IMR-90 (cell line): ENCODE results near the gene ARMC9. TPM values are rescaled to one million over a fixed set of nuclear protein-coding genes. Genes with fewer than 3 reads are reported as not detected.

Source experiments
- ATAC-seq: fragments of 200-7000 bp; cut with Tn5 transposase; 2 replicates; pipeline ENCODE4 v1.9.1; 2020; ENCODE audit warnings: low read depth, mild to moderate bottlenecking, moderate library complexity
- BruUV-seq: library from RNA; stranded (reverse); fragments of 400-500 nt; replicated peaks from 2 replicates; lab custom pipeline; 2021; lab: Mats Ljungman, UMichigan
- CTCF ChIA-PET: fragments of 300-600 bp; formaldehyde crosslinking; extraction: SDS; loops from one replicate; lab custom pipeline; 2021; ENCODE audit warnings: antibody characterized with exemption; lab: Yijun Ruan, JAX
- POLR2A ChIA-PET: fragments of 300-600 bp; sonication (Branson Sonifier 250); formaldehyde crosslinking; loops from one replicate; lab custom pipeline; 2022; ENCODE audit warnings: antibody characterized with exemption; ENCODE audit not compliant: unreplicated experiment; lab: Charles Lee
- DNase-seq: peaks from one replicate; pipeline ENCODE4 v3.0.0; 2013
- H2AFZ ChIP-seq: replicated peaks from 2 replicates; pipeline ENCODE3; 2013; ENCODE audit warnings: low read length, mild to moderate bottlenecking; ENCODE audit not compliant: poor library complexity
- H2AK5ac ChIP-seq: 2 replicates; pipeline ENCODE4 v1.6.1; 2013; ENCODE audit warnings: low read depth, low read length, inconsistent platforms
- H2AK9ac ChIP-seq: replicated peaks from 2 replicates; pipeline ENCODE3; 2013; ENCODE audit warnings: mild to moderate bottlenecking, low read depth, low read length, moderate library complexity; ENCODE audit not compliant: poor library complexity
- H2BK120ac ChIP-seq: 2 replicates; pipeline ENCODE4 v1.6.1; 2013; ENCODE audit warnings: low read depth, low read length, inconsistent platforms
- H2BK15ac ChIP-seq: 3 replicates; pipeline ENCODE4 v1.6.1; 2013; ENCODE audit warnings: low read depth, low read length, inconsistent platforms
- H2BK20ac ChIP-seq: 2 replicates; pipeline ENCODE4 v1.6.1; 2013; ENCODE audit warnings: low read depth, mild to moderate bottlenecking, inconsistent platforms, low read length, moderate library complexity
- H2BK5ac ChIP-seq: 2 replicates; pipeline ENCODE4 v1.6.1; 2013; ENCODE audit warnings: mild to moderate bottlenecking, low read depth, low read length, inconsistent platforms; ENCODE audit not compliant: poor library complexity, severe bottlenecking
- H3K14ac ChIP-seq: replicated peaks from 2 replicates; pipeline ENCODE4 v1.6.1; 2013; ENCODE audit warnings: low read depth, low read length, inconsistent platforms
- H3K18ac ChIP-seq: 2 replicates; pipeline ENCODE4 v1.6.1; 2013; ENCODE audit warnings: low read depth, low read length, control low read depth
- H3K23ac ChIP-seq: 2 replicates; pipeline ENCODE4 v1.6.1; 2013; ENCODE audit warnings: low read depth, low read length, inconsistent platforms
- H3K27ac ChIP-seq: 2 replicates; pipeline ENCODE4 v1.5.1; 2013; ENCODE audit warnings: mild to moderate bottlenecking, control low read depth, low read length; ENCODE audit not compliant: insufficient read depth
- H3K27me3 ChIP-seq: 2 replicates; pipeline ENCODE4 v1.6.1; 2013; ENCODE audit warnings: low read length; ENCODE audit not compliant: control insufficient read depth, insufficient read depth
- H3K36me3 ChIP-seq: 2 replicates; pipeline ENCODE4 v1.6.1; 2013; ENCODE audit warnings: low read length, mixed read lengths; ENCODE audit not compliant: control insufficient read depth, insufficient read depth
- H3K4ac ChIP-seq: 2 replicates; pipeline ENCODE4 v1.6.1; 2013; ENCODE audit warnings: low read depth, low read length, inconsistent platforms
- H3K4me1 ChIP-seq: 2 replicates; pipeline ENCODE4 v1.6.1; 2013; ENCODE audit warnings: low read length, mixed read lengths; ENCODE audit not compliant: control insufficient read depth, insufficient read depth
- H3K4me2 ChIP-seq: 2 replicates; pipeline ENCODE4 v1.6.1; 2013; ENCODE audit warnings: low read depth, mild to moderate bottlenecking, control low read depth, low read length, moderate library complexity
- H3K4me3 ChIP-seq: 2 replicates; pipeline ENCODE4 v1.5.1; 2013; ENCODE audit warnings: low read depth, mild to moderate bottlenecking, control low read depth, low read length, moderate library complexity; ENCODE audit not compliant: insufficient read depth
- H3K56ac ChIP-seq: 2 replicates; pipeline ENCODE4 v1.6.1; 2013; ENCODE audit warnings: low read length, inconsistent platforms; ENCODE audit not compliant: insufficient read depth; ENCODE audit errors: extremely low read depth
- H3K79me1 ChIP-seq, 2 experiments: 2 replicates each; pipeline ENCODE4 v1.6.1; 2013; ENCODE audit warnings: low read length in 2 of 2, inconsistent platforms in 1 of 2, low read depth in 1 of 2
- H3K9ac ChIP-seq: 2 replicates; pipeline ENCODE4 v1.6.1; 2013; ENCODE audit warnings: low read depth, low read length, control low read depth
- H3K9me1 ChIP-seq: 2 replicates; pipeline ENCODE4 v1.6.1; 2013; ENCODE audit warnings: low read length, inconsistent platforms; ENCODE audit not compliant: insufficient read depth
- H3K9me3 ChIP-seq: 2 replicates; pipeline ENCODE4 v1.6.1; 2013; ENCODE audit warnings: low read length; ENCODE audit not compliant: control insufficient read depth, insufficient read depth
- H4K20me1 ChIP-seq: 2 replicates; pipeline ENCODE4 v1.6.1; 2013; ENCODE audit warnings: low read length, inconsistent platforms; ENCODE audit not compliant: insufficient read depth
- H4K5ac ChIP-seq: 2 replicates; pipeline ENCODE4 v1.6.1; 2013; ENCODE audit warnings: mild to moderate bottlenecking, low read depth, low read length, control low read depth
- H4K8ac ChIP-seq, 2 experiments: 2 replicates each; pipeline ENCODE4 v1.6.1; 2013; ENCODE audit warnings: low read depth in 2 of 2, low read length in 2 of 2, control low read depth in 1 of 2, inconsistent platforms in 1 of 2
- H4K91ac ChIP-seq: 2 replicates; pipeline ENCODE4 v1.6.1; 2013; ENCODE audit warnings: low read depth, low read length, inconsistent platforms; ENCODE audit not compliant: insufficient read depth
- CEBPB ChIP-seq: IDR thresholded peaks from 2 replicates; pipeline ENCODE4 v1.6.1; 2012; ENCODE audit warnings: low read depth, low read length, improper control_type of control experiment
- CTCF ChIP-seq: conservative IDR thresholded peaks from 2 replicates; pipeline ENCODE4 v1.5.1; 2012; ENCODE audit warnings: mild to moderate bottlenecking, low read depth, low read length, improper control_type of control experiment
- FOS ChIP-seq: fragments of 150-350 bp; IDR thresholded peaks from 2 replicates; pipeline ENCODE4 v1.6.1; 2016; ENCODE audit warnings: low read depth, low read length
- MAFK ChIP-seq: IDR thresholded peaks from 2 replicates; pipeline ENCODE4 v1.6.1; 2012; ENCODE audit warnings: low read depth, low read length, improper control_type of control experiment
- MXI1 ChIP-seq: IDR thresholded peaks from 2 replicates; pipeline ENCODE4 v1.6.1; 2012; ENCODE audit warnings: low read depth, mild to moderate bottlenecking, low read length, moderate library complexity, borderline replicate concordance
- NFE2L2 ChIP-seq: fragments of 150-350 bp; IDR thresholded peaks from 2 replicates; pipeline ENCODE4 v1.6.1; 2016; ENCODE audit warnings: low read depth, mild to moderate bottlenecking, low read length
- POLR2A ChIP-seq: IDR thresholded peaks from 2 replicates; pipeline ENCODE4 v1.6.1; 2012; ENCODE audit warnings: mild to moderate bottlenecking, low read depth, low read length
- RFX5 ChIP-seq: IDR thresholded peaks from 2 replicates; pipeline ENCODE4 v1.8.0; 2012; ENCODE audit warnings: low read depth, mild to moderate bottlenecking, low read length, moderate library complexity
- WGBS, 2 experiments: methylation state at CpG; one replicate each; pipeline versions ENCODE4 v1.1.5 to v1.1.7; 2013; ENCODE audit warnings: missing lambda C conversion rate in 2 of 2; ENCODE audit not compliant: insufficient read length in 1 of 2; ENCODE audit errors: extremely low coverage in 2 of 2; 5-methylcytosine and 5-hydroxymethylcytosine counted together
- dilution Hi-C: fragments of 300-500 bp; cut with HindIII; formaldehyde crosslinking; loops from one replicate; pipeline ENCODE4 v1.14.3; 2018; ENCODE audit warnings: low sequenced_read_pairs; ENCODE audit not compliant: unreplicated experiment
- in situ Hi-C: fragments of 300-500 bp; cut with MboI; formaldehyde crosslinking; loops from 3 replicates; pipeline ENCODE4 v1.14.3; 2019; ENCODE audit warnings: low sequenced_read_pairs, inconsistent platforms, mixed read lengths
- intact Hi-C: fragments of 100-400 bp; cut with micrococcal nuclease; formaldehyde crosslinking; loops from 2 replicates; pipeline ENCODE4 v1.10.0; 2022
- polyA plus RNA-seq, 3 experiments: library from polyadenylated mRNA; depleted of rRNA; stranded (reverse); fragments of >200 nt; gene quantifications; 2 replicates each; pipeline ENCODE4 v1.2.3, GENCODE V29; 2012; ENCODE audit warnings: low replicate concordance in 1 of 3
- total RNA-seq: library from RNA; depleted of rRNA; stranded (reverse); fragments of >200 nt; gene quantifications from 2 replicates; pipeline ENCODE4 v1.2.3, GENCODE V29; 2012

Gene ARMC9
- total and polyA plus RNA-seq, 2 of the 4 experiments (the other 2 are of a cell fraction): 36.0 to 46.6 TPM

GRCh38 chr2:231395188-231396057 is 197.0 kb downstream of the ARMC9 start, which contains the start of gene B3GNT7:
TSS of gene B3GNT7 (plus strand) at chr2:231395710. CDS start at chr2:231395804, 94 bp downstream.
- Histone ChIP-seq H2AFZ (peak within 1 kb of the TSS; percentile 59), H2AK9ac (peak within 1 kb of the TSS; percentile 50), H4K20me1 (no peaks in the 10 kb centered on the region; the same call in 1 of the 2 replicates), H3K79me1 (no peaks in the 10 kb centered on the region), H3K36me3 (no peaks in the 10 kb centered on the region), H3K4me3 (peak within 1 kb of the TSS; percentile 15; the same call in 1 of the 2 replicates), H2BK120ac (no peak within 1 kb of the TSS), H2AK5ac (no peak within 1 kb of the TSS), H3K4ac (no peak within 1 kb of the TSS), H4K8ac (no peak within 1 kb of the TSS), H2BK20ac (no peak within 1 kb of the TSS), H3K27ac (no peak within 1 kb of the TSS), H3K27me3 (peaks cover 32% of the 10 kb centered on the region), H4K91ac (no peak within 1 kb of the TSS), H3K9me1 (no peaks in the 10 kb centered on the region; the same call in 1 of the 2 replicates), H4K5ac (no peak within 1 kb of the TSS), H2BK15ac (no peak within 1 kb of the TSS), H3K56ac (no peak within 1 kb of the TSS), H3K14ac (no peak within 1 kb of the TSS), H3K9ac (no peak within 1 kb of the TSS), H3K9me3 (no peaks in the 10 kb centered on the region; the same call in 1 of the 2 replicates), H2BK5ac (no peak within 1 kb of the TSS), H3K18ac (no peak within 1 kb of the TSS), H3K4me1 (peaks cover 5% of the 10 kb centered on the region), H3K23ac (no peak within 1 kb of the TSS), H3K4me2 (no peak within 1 kb of the TSS)
- ChIA-PET CTCF (no interaction called here), POLR2A (no interaction called here)
- peak; percentile 19; the same call in 1 of the 2 replicates for ATAC-seq
- WGBS, 2 experiments: 17% methylated on average over 21 of the region's 95 CpGs; no CpG with 5 or more reads in 1 of the 2 experiments
- in situ Hi-C loops: no loop called here
- no peak for DNase-seq
- dilution Hi-C loops: no loop called here
- no peak for TF ChIP-seq CEBPB
- TF ChIP-seq NFE2L2: no peak
- TF ChIP-seq MAFK: no peak
- no peak for TF ChIP-seq FOS
- TF ChIP-seq CTCF: no peak
- TF ChIP-seq RFX5: no peak
- TF ChIP-seq POLR2A: no peak
- TF ChIP-seq MXI1: no peak
- intact Hi-C loops: no loop called here
- BruUV-seq: no TSS peak
